ENCODE data around the gene ELAVL4.

DNA sequence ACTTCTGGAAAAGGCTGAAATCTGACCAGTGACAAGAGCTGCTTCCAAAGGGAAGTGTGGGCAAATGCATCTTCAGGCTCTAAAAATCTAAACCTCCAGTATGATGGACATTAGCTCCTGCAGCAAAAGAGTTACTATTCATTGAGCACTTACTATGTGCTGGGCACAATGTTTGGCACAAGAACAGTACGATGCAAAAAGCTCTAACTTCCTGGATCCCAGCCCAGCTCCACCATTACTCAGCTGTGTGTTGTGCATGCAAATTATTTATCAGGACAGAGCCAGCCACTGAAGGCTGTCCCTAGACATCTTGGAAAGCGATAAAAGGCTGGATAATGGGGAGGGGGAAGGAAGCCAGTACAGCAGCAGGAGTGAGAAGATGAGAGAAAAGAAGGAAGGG lies 143.5 kb downstream of the ELAVL4 start:
- TF ChIP-seq EZH2 (IDR thresholded peaks at IDR 0.05) (no peak), POLR2AphosphoS5 (IDR thresholded peaks at IDR 0.05; ENCODE audit: borderline replicate concordance, low read depth, low read length) (no peak), FOXP2 (optimal IDR thresholded peaks at IDR 0.05; ENCODE audit: control extremely low read depth, extremely low read length, insufficient read depth) (no peak)

All from SK-N-MC (cell line).